ENCODE data around the gene SLF2. TPM values are rescaled to one million over a fixed set of nuclear protein-coding genes. Genes with fewer than 3 reads are reported as not detected.
A peak's percentile ranks its signal among the peaks of the same experiment; 100 is the strongest.
"Not testable (repeated sequence)": the region's sequence is repeated elsewhere in the genome, so short reads cannot be mapped to it uniquely, and the experiment has no call there.

Gene SLF2
- total and polyA plus RNA-seq, 2 of the 13 experiments (the other 11 are each of a cell fraction or from before 2014, with no cell fraction given) = 12.2 to 48.1 TPM

DNA sequence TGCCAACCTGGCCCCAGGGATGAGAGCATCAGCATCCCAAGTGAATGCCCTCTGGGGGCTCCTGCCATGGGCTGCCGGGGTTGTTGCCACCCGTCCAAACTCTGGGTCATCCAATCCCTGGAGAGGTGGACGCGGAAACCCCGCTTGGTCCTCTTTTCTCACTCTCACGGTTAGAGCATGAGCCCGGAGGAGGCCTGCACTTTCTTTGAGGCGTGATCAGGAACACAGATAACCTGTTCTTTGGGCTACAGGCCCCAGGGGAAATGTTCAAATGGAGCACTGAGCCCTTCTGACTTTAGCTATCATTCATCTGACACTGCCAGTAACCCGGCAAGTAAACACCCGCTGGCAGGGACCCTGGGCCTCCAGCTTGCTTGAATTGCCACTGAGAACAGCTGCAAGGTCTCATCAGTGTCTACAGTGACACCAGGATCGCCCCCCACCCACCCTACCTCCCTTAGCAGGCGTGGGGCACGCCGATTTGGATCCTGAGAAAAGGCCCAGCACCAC is 29.4 kb upstream of the SLF2 start (continued):
- TF ChIP-seq ZNF484 (CRISPR knock-in tag; IDR thresholded peaks at IDR 0.05; ENCODE audit: borderline replicate concordance, low read depth) (no peak), HES4 (CRISPR knock-in tag; IDR thresholded peaks at IDR 0.05; ENCODE audit: borderline replicate concordance) (no peak), EED (CRISPR knock-in tag; IDR thresholded peaks at IDR 0.05) (no peak), FOXO1 (CRISPR knock-in tag; IDR thresholded peaks at IDR 0.05) (peak; percentile 59), ELF3 (CRISPR knock-in tag; IDR thresholded peaks at IDR 0.05) (no peak), ZNF616 (CRISPR knock-in tag; IDR thresholded peaks at IDR 0.05; ENCODE audit: low read depth) (no peak), ZNF619 (CRISPR knock-in tag; IDR thresholded peaks at IDR 0.05) (no peak), ZFX (CRISPR knock-in tag; IDR thresholded peaks at IDR 0.05; ENCODE audit: low read depth) (peak; percentile 52; the same call in 1 of the 2 replicates), ZNF160 (CRISPR knock-in tag; IDR thresholded peaks at IDR 0.05) (no peak), FOXA1 (IDR thresholded peaks at IDR 0.05) (no peak), FOXA1 (CRISPR knock-in tag; IDR thresholded peaks at IDR 0.05) (peak; percentile 55; the same call in 1 of the 2 replicates), ZFP41 (CRISPR knock-in tag; IDR thresholded peaks at IDR 0.05; ENCODE audit: borderline replicate concordance) (no peak), SAFB2 (CRISPR knock-in tag; IDR thresholded peaks at IDR 0.05; ENCODE audit: borderline replicate concordance, low read depth) (no peak), ZBTB38 (CRISPR knock-in tag; IDR thresholded peaks at IDR 0.05) (0 out of 2 replicates have a peak, but pooled peaks have one; percentile 59)
- TF ChIP-seq, protein P1, sequence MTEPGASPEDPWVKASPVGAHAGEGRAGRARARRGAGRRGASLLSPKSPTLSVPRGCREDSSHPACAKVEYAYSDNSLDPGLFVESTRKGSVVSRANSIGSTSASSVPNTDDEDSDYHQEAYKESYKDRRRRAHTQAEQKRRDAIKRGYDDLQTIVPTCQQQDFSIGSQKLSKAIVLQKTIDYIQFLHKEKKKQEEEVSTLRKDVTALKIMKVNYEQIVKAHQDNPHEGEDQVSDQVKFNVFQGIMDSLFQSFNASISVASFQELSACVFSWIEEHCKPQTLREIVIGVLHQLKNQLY (CRISPR knock-in tag; IDR thresholded peaks at IDR 0.05) = no peak
- TF ChIP-seq, protein P2, sequence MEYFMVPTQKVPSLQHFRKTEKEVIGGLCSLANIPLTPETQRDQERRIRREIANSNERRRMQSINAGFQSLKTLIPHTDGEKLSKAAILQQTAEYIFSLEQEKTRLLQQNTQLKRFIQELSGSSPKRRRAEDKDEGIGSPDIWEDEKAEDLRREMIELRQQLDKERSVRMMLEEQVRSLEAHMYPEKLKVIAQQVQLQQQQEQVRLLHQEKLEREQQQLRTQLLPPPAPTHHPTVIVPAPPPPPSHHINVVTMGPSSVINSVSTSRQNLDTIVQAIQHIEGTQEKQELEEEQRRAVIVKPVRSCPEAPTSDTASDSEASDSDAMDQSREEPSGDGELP (IDR thresholded peaks at IDR 0.05; ENCODE audit: borderline replicate concordance, low read depth) = peak; percentile 54; the same call in 1 of the 2 replicates
- TF ChIP-seq, protein P3, sequence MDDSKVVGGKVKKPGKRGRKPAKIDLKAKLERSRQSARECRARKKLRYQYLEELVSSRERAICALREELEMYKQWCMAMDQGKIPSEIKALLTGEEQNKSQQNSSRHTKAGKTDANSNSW (CRISPR knock-in tag; IDR thresholded peaks at IDR 0.05; ENCODE audit: borderline replicate concordance) = no peak
- TF ChIP-seq, protein P4, sequence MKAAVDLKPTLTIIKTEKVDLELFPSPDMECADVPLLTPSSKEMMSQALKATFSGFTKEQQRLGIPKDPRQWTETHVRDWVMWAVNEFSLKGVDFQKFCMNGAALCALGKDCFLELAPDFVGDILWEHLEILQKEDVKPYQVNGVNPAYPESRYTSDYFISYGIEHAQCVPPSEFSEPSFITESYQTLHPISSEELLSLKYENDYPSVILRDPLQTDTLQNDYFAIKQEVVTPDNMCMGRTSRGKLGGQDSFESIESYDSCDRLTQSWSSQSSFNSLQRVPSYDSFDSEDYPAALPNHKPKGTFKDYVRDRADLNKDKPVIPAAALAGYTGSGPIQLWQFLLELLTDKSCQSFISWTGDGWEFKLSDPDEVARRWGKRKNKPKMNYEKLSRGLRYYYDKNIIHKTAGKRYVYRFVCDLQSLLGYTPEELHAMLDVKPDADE (CRISPR knock-in tag; IDR thresholded peaks at IDR 0.05) = no peak
- TF ChIP-seq, protein P5, sequence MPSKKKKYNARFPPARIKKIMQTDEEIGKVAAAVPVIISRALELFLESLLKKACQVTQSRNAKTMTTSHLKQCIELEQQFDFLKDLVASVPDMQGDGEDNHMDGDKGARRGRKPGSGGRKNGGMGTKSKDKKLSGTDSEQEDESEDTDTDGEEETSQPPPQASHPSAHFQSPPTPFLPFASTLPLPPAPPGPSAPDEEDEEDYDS (CRISPR knock-in tag; IDR thresholded peaks at IDR 0.05) = no peak
- TF ChIP-seq, protein P6, sequence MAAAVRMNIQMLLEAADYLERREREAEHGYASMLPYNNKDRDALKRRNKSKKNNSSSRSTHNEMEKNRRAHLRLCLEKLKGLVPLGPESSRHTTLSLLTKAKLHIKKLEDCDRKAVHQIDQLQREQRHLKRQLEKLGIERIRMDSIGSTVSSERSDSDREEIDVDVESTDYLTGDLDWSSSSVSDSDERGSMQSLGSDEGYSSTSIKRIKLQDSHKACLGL (CRISPR knock-in tag; IDR thresholded peaks at IDR 0.05) = no peak

DNA sequence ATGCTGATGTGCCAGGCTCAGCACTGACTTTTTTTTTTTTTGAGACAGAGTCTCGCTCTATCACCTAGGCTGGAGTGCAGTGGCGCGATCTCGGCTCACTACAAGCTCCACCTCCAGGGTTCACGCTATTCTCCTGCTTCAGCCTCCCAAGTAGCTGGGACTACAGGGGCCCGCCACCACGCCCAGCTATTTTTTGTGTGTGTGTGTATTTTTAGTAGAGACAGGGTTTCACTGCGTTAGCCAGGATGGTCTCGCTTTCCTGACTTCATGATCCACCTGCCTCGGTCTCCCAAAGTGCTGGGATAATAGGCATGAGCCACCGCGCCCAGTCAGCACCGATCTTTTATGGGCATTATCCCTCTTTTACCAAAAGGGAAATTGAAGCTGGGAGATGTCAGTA is 27.2 kb upstream of the SLF2 start:
- peaks cover 68% of the 10 kb centered on the region for H3K4me1 ChIP-seq (ENCODE audit: insufficient read depth, low read length)
- H3K27ac ChIP-seq (ENCODE audit: extremely low read length, insufficient read depth, low read length); H3K27me3 ChIP-seq (ENCODE audit: control insufficient read depth in 1 of 2, insufficient read depth in 2 of 2, low read length in 2 of 2); H4K20me1 ChIP-seq (ENCODE audit: insufficient read depth, low read length); CTCF ChIA-PET (ENCODE audit: low intra/inter-chr PET ratio, low total read pairs); H2AFZ ChIP-seq (ENCODE audit: low read length); BruUV-seq (replicated peaks); H3K4me3 ChIP-seq (replicated peaks in 1 of 3; ENCODE audit: insufficient read depth in 1 of 3, low read depth in 2 of 3, low read length in 3 of 3); H3K36me3 ChIP-seq (replicated peaks in 1 of 2; ENCODE audit: control insufficient read depth in 1 of 2, insufficient read depth in 2 of 2, low read length in 2 of 2); H3K4me2 ChIP-seq (ENCODE audit: low read depth, low read length); H3K9me3 ChIP-seq (ENCODE audit: low read length); DNase-seq (ENCODE audit: low spot score); H3K9ac ChIP-seq (ENCODE audit: insufficient read depth, low read depth, low read length); ATAC-seq; FAIRE-seq; intact Hi-C loops (cut with micrococcal nuclease; ENCODE audit: unreplicated experiment); H3K79me2 ChIP-seq (ENCODE audit: insufficient read depth, low read length): not testable (repeated sequence)
- in situ Hi-C loops (cut with HindIII; ENCODE audit: extremely low pct_ligation_motif_present, low pct_unique_long_range_greater_than_20kb) = loop anchor here (25.0 kb wide), 1 partner anchor 548 kb away; the partner anchor contains the start of genes PKD2L1 and SCD
- 97% methylated on average over 13 of the region's 13 CpGs for WGBS (ENCODE audit: low lambda C conversion rate)
- POLR2A ChIA-PET = interaction anchor here (1.0 kb wide), 1 partner anchor 28 kb away, joined by 4 read pairs; the partner anchor contains the start of gene SLF2

Measured in HepG2 (cell line).